ENCODE measurements around the gene CPA5.

- TF ChIP-seq EZH2phosphoT487 (IDR thresholded peaks at IDR 0.05), result no peak
- TF ChIP-seq, protein P1, sequence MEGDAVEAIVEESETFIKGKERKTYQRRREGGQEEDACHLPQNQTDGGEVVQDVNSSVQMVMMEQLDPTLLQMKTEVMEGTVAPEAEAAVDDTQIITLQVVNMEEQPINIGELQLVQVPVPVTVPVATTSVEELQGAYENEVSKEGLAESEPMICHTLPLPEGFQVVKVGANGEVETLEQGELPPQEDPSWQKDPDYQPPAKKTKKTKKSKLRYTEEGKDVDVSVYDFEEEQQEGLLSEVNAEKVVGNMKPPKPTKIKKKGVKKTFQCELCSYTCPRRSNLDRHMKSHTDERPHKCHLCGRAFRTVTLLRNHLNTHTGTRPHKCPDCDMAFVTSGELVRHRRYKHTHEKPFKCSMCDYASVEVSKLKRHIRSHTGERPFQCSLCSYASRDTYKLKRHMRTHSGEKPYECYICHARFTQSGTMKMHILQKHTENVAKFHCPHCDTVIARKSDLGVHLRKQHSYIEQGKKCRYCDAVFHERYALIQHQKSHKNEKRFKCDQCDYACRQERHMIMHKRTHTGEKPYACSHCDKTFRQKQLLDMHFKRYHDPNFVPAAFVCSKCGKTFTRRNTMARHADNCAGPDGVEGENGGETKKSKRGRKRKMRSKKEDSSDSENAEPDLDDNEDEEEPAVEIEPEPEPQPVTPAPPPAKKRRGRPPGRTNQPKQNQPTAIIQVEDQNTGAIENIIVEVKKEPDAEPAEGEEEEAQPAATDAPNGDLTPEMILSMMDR (IDR thresholded peaks at IDR 0.05), result no peak
Observed at GRCh38 chr7:130337410-130337971, 7.1 kb upstream of the CPA5 start.
